ENCODE data around the gene MIA2. TPM values are rescaled to one million over a fixed set of nuclear protein-coding genes. Genes with fewer than 3 reads are reported as not detected.

Gene MIA2
- total RNA-seq, 1 experiment from 2014 or later: 65.7 TPM

DNA sequence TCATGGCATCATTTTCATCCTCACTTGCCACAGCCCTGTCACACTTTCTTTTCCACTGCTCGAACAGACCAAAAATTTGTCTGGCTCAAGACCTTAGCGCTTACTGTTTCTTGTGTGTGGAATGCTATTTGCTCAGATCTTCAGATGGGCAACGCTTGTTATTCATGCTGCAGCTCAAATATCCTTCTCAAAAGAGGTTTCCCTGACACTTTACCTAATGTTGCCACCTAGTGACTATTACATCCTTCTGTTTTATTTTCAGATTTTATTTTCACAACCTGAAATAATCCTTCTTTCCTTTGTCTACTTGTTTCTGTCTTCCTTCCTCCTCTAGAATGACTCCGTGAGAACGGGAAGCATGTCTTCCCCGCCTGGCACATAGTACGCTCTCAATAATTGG lies 192.9 kb downstream of the MIA2 start:
- peak; percentile 83 for DNase-seq
- Histone ChIP-seq H4K20me1 (ENCODE audit: insufficient read depth, low read depth, low read length) (no peaks in the 10 kb centered on the region; the same call in 1 of the 2 replicates), H3K79me2 (ENCODE audit: low read length) (peaks cover 100% of the 10 kb centered on the region)

DNA sequence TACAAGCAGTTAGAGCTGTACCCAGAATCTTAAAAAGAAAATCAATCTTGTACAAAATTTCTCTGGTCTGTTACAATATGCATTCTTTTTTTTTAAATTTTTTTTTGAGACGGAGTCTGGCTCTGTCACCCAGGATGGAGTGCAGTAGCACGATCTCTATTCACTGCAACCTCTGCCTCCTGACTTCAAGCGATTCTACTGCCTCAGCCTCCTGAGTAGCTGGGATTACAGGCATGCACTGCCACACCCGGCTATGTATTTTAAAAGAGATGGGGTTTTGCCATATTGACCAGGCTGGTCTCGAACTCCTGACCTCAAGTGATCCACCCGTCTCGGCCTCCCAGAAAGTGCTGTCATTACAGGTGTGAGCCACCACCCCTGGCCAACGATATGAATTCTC lies 194.4 kb downstream of the MIA2 start:
- peaks cover 58% of the 10 kb centered on the region for H3K4me1 ChIP-seq (ENCODE audit: low read length)
- no peak overlapping the region; the same call in 1 of the 2 replicates for H3K4me3 ChIP-seq (ENCODE audit: low read length)
- H3K27me3 ChIP-seq (ENCODE audit: low read length): no peaks in the 10 kb centered on the region
- H3K27ac ChIP-seq (ENCODE audit: low read length): no peak overlapping the region
- no peaks in the 10 kb centered on the region; the same call in 1 of the 2 replicates for H4K20me1 ChIP-seq (ENCODE audit: insufficient read depth, low read depth, low read length)
- no peaks in the 10 kb centered on the region for H3K36me3 ChIP-seq (ENCODE audit: insufficient read depth, low read length)
- no peak overlapping the region for H3K4me2 ChIP-seq (ENCODE audit: low read depth, low read length, poor library complexity, severe bottlenecking)
- no peaks in the 10 kb centered on the region for H3K9me3 ChIP-seq (ENCODE audit: low read length)
- H3K79me2 ChIP-seq (ENCODE audit: low read length): peaks cover 86% of the 10 kb centered on the region
- DNase-seq: no peak
- no peaks in the 10 kb centered on the region for H3K9me2 ChIP-seq (replicated peaks; ENCODE audit: insufficient read depth, low read length)
- H2AFZ ChIP-seq (ENCODE audit: low read length): no peak overlapping the region
- H3K9ac ChIP-seq (ENCODE audit: low read length): no peak overlapping the region

More for the DNA sequence above, 192.9 kb downstream of the MIA2 start:
- H3K27ac ChIP-seq (ENCODE audit: low read length): peak overlapping the region; percentile 13; the same call in 1 of the 2 replicates
- H3K9me3 ChIP-seq (ENCODE audit: low read length): no peaks in the 10 kb centered on the region
- no peaks in the 10 kb centered on the region for H3K27me3 ChIP-seq (ENCODE audit: low read length)
- peak overlapping the region; percentile 47 for H3K4me2 ChIP-seq (ENCODE audit: low read depth, low read length, poor library complexity, severe bottlenecking)
- H3K36me3 ChIP-seq (ENCODE audit: insufficient read depth, low read length): no peaks in the 10 kb centered on the region
- peaks cover 58% of the 10 kb centered on the region for H3K4me1 ChIP-seq (ENCODE audit: low read length)
- H3K9ac ChIP-seq (ENCODE audit: low read length): peak overlapping the region; percentile 30; the same call in 1 of the 2 replicates
- H2AFZ ChIP-seq (ENCODE audit: low read length): no peak overlapping the region
- H3K9me2 ChIP-seq (replicated peaks; ENCODE audit: insufficient read depth, low read length): no peaks in the 10 kb centered on the region
- H3K4me3 ChIP-seq (ENCODE audit: low read length): no peak overlapping the region; the same call in 1 of the 2 replicates

DNA sequence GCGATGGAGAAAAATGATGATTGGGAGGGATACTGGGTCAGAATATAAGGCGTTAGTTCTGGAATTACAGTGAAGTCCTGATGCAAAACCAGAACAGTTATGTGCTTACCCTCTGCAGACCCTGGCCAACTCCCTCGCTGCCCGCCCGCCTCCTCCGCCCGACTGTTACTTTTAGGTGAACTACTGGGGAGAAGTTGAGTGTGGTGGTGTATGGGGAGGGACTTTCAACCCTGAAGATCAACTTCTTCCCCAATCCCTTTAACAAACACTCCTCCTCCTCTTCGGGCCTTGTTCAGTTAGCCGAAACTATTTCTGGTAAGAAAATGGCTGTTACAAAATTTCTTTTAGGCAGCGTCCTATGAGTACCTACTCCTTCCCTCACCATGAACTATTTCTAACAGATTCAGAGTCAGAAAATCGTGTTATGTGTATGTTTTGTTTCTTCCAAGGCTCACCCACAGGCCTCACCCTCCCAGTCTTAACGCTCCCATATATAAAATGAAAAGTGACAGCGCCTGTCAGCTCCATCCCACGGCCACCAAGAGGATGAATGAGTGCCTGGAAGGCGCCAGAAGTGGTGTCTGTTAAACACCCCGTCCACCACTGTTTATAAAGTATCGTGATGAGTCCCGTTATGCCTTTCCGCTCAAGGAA lies 197.2 kb downstream of the MIA2 start:
- peak overlapping the region; percentile 57 for H3K27ac ChIP-seq (ENCODE audit: low read length)
- H3K4me2 ChIP-seq (ENCODE audit: low read depth, low read length, poor library complexity, severe bottlenecking): peak overlapping the region; percentile 78
- no peak overlapping the region for H2AFZ ChIP-seq (ENCODE audit: low read length)
- H3K79me2 ChIP-seq (ENCODE audit: low read length): peaks cover 58% of the 10 kb centered on the region
- peak overlapping the region; percentile 90 for H3K9ac ChIP-seq (ENCODE audit: low read length)
- peak overlapping the region; percentile 89 for H3K4me3 ChIP-seq (ENCODE audit: low read length)
- H4K20me1 ChIP-seq (ENCODE audit: insufficient read depth, low read depth, low read length): no peaks in the 10 kb centered on the region; the same call in 1 of the 2 replicates
- H3K4me1 ChIP-seq (ENCODE audit: low read length): peaks cover 52% of the 10 kb centered on the region
- DNase-seq: peak; percentile 66
- H3K27me3 ChIP-seq (ENCODE audit: low read length): no peaks in the 10 kb centered on the region
- H3K36me3 ChIP-seq (ENCODE audit: insufficient read depth, low read length): no peaks in the 10 kb centered on the region
- H3K9me2 ChIP-seq (replicated peaks; ENCODE audit: insufficient read depth, low read length): no peaks in the 10 kb centered on the region
- H3K9me3 ChIP-seq (ENCODE audit: low read length): no peaks in the 10 kb centered on the region

DNA sequence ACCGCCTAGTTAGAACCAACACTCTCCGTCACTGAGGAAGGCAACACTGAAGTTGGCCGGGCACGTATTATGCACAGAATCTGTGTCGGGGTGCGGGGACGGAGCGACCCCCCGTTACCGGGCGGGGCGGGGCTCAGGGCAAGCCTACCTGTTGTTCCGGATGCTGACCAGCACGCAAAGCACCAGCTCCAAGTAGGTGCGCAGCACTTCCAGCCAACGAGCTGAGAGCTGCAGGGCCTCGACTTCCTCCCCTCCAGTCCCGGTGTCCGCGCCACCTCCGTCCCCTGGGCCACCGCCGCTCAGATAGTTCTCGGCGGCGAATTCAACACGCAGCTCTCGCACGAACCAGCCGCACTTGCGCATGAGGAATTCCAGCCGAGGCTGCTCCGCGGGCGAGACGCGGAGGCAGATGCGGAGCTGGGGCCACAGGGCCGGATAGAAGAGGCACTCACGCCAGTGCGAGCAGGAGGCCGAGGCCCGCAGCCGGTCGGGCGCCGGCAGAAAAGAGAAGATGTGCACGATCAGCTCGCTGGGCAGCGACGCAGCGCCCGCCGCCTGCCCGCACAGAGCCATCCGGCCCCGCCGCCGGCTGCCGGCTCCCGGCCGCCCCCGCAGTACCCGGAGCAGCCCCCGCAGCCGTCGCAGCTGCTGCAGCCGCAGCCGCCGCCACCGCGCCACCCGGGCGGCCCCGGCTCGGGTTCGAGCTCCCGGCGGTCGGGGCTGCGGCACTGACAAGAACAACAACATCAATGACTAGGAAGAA lies 197.9 kb downstream of the MIA2 start:
- no peaks in the 10 kb centered on the region; the same call in 1 of the 2 replicates for H4K20me1 ChIP-seq (ENCODE audit: insufficient read depth, low read depth, low read length)
- H3K27me3 ChIP-seq (ENCODE audit: low read length): no peaks in the 10 kb centered on the region
- peaks cover 46% of the 10 kb centered on the region for H3K4me1 ChIP-seq (ENCODE audit: low read length)
- H2AFZ ChIP-seq (ENCODE audit: low read length): peak overlapping the region; percentile 92; the same call in 1 of the 2 replicates
- H3K9me3 ChIP-seq (ENCODE audit: low read length): no peaks in the 10 kb centered on the region
- peak overlapping the region; percentile 90 for H3K9ac ChIP-seq (ENCODE audit: low read length)
- peak overlapping the region; percentile 78 for H3K4me2 ChIP-seq (ENCODE audit: low read depth, low read length, poor library complexity, severe bottlenecking)
- peak overlapping the region; percentile 87 for H3K27ac ChIP-seq (ENCODE audit: low read length)
- H3K4me3 ChIP-seq (ENCODE audit: low read length): peak overlapping the region; percentile 89
- peak; percentile 87 for DNase-seq
- H3K9me2 ChIP-seq (replicated peaks; ENCODE audit: insufficient read depth, low read length): no peaks in the 10 kb centered on the region
- H3K79me2 ChIP-seq (ENCODE audit: low read length): peaks cover 51% of the 10 kb centered on the region
- H3K36me3 ChIP-seq (ENCODE audit: insufficient read depth, low read length): no peaks in the 10 kb centered on the region

DNA sequence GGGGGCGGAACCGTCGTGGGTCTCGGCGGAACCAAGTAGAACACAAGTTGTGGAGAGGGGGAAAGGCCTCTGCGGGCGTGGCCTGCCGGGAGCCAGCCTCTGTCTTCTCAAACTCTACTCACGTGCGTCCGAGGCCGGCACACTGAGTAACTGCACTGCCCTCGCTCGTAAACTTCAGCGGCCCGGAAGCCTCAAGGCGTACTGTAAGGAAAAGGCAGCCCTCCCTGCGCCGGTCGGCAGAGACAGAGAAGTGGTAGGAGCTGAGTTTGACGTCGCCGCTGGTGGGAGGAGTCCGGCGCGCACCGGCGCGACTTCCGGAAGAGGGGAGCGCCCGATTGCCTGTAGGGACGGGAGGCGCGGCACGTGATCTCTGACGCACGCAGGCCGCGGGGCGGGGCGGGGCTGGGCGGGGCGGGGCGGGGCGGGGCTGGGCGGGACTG lies 198.5 kb downstream of the MIA2 start, which contains the start of gene FBXO33:
Gene FBXO33, minus strand, starts transcription at position 255 of the 440 bp plus-strand sequence. CDS start 271 bp downstream, outside the sequence.
- H2AFZ ChIP-seq (ENCODE audit: low read length): peak within 1 kb of the TSS; percentile 92
- peak within 1 kb of the TSS; percentile 89 for H3K4me3 ChIP-seq (ENCODE audit: low read length)
- peaks cover 40% of the 10 kb centered on the region for H3K4me1 ChIP-seq (ENCODE audit: low read length)
- H3K79me2 ChIP-seq (ENCODE audit: low read length): peaks cover 45% of the 10 kb centered on the region
- no peaks in the 10 kb centered on the region for H3K9me2 ChIP-seq (replicated peaks; ENCODE audit: insufficient read depth, low read length)
- H3K9me3 ChIP-seq (ENCODE audit: low read length): no peaks in the 10 kb centered on the region
- no peaks in the 10 kb centered on the region; the same call in 1 of the 2 replicates for H4K20me1 ChIP-seq (ENCODE audit: insufficient read depth, low read depth, low read length)
- peak within 1 kb of the TSS; percentile 90 for H3K9ac ChIP-seq (ENCODE audit: low read length)
- peak; percentile 99 for DNase-seq
- peak within 1 kb of the TSS; percentile 87 for H3K27ac ChIP-seq (ENCODE audit: low read length)
- H3K36me3 ChIP-seq (ENCODE audit: insufficient read depth, low read length): no peaks in the 10 kb centered on the region
- H3K4me2 ChIP-seq (ENCODE audit: low read depth, low read length, poor library complexity, severe bottlenecking): peak within 1 kb of the TSS; percentile 87
- H3K27me3 ChIP-seq (ENCODE audit: low read length): no peaks in the 10 kb centered on the region

DNA sequence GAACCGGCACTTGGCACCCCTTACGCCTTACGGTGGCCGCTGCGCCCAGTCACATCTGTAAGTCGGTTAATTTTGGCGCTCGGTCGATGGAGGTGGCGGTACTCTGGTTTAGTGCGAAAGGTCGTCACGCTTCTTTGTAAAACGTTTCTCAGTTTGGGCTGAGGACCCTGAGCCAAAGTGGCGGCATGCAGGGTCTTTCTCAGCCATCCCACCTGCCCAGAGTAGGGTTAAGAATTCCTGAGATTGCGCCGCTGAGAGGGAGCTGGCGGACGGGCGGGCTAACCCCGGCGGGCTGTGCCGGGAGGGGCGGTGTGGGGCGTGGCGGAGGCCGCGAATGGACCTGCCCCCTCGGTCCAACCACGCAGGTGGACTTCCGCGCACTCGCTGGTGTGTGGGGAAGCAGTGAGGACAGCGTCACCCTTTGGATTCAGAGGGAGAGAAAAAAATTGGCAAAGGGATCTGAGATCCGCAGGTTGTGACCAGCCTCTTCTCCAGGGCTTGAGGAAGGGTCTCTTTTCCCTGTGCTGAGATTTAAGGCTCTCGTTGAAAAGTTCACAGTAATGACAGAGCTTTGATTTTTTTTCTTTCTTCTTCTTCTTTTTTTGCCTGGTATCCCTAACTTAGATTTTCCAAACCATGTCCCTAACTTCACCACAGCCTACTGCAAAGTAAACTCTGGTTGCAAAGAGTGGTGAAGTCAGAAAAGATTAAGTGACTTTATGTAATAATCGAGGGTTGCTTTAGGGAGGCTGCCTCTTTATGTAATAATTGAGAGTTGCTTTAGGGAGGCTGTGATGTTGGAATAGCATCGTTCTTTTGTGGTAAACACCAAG lies 199.1 kb downstream of the MIA2 start:
- peaks cover 39% of the 10 kb centered on the region for H3K79me2 ChIP-seq (ENCODE audit: low read length)
- DNase-seq: peak; percentile 93
- H4K20me1 ChIP-seq (ENCODE audit: insufficient read depth, low read depth, low read length): no peaks in the 10 kb centered on the region; the same call in 1 of the 2 replicates
- peak overlapping the region; percentile 79 for H3K9ac ChIP-seq (ENCODE audit: low read length)
- H3K36me3 ChIP-seq (ENCODE audit: insufficient read depth, low read length): no peaks in the 10 kb centered on the region
- no peaks in the 10 kb centered on the region for H3K27me3 ChIP-seq (ENCODE audit: low read length)
- H2AFZ ChIP-seq (ENCODE audit: low read length): peak overlapping the region; percentile 90
- peak overlapping the region; percentile 87 for H3K4me2 ChIP-seq (ENCODE audit: low read depth, low read length, poor library complexity, severe bottlenecking)
- H3K4me1 ChIP-seq (ENCODE audit: low read length): peaks cover 37% of the 10 kb centered on the region
- no peaks in the 10 kb centered on the region for H3K9me3 ChIP-seq (ENCODE audit: low read length)
- H3K4me3 ChIP-seq (ENCODE audit: low read length): peak overlapping the region; percentile 70
- H3K27ac ChIP-seq (ENCODE audit: low read length): peak overlapping the region; percentile 81
- H3K9me2 ChIP-seq (replicated peaks; ENCODE audit: insufficient read depth, low read length): no peaks in the 10 kb centered on the region

DNA sequence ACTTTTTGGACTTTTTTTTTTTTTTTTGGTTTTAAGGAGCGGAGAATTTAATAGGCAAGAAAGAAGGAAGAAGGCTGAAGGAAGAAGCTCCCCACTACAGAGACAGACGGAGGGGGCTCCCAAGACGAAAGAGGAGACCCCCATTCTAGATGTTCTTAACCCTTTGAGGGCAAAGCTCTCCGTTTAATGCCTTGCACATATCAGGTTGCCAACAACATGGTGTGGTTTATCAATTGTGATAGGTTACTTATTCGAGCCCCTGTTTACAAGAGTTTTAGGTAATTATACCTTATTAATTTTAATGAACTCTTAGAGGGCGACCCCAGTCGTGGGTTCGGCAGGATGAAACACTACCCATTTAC lies 199.7 kb downstream of the MIA2 start:
- Histone ChIP-seq H3K79me2 (ENCODE audit: low read length) (peaks cover 33% of the 10 kb centered on the region), H3K36me3 (ENCODE audit: insufficient read depth, low read length) (no peaks in the 10 kb centered on the region), H3K27me3 (ENCODE audit: low read length) (no peaks in the 10 kb centered on the region), H3K9ac (ENCODE audit: low read length) (peak overlapping the region; percentile 79), H3K9me2 (replicated peaks; ENCODE audit: insufficient read depth, low read length) (no peaks in the 10 kb centered on the region), H3K27ac (ENCODE audit: low read length) (peak overlapping the region; percentile 81), H3K4me3 (ENCODE audit: low read length) (peak overlapping the region; percentile 70), H3K4me2 (ENCODE audit: low read depth, low read length, poor library complexity, severe bottlenecking) (peak overlapping the region; percentile 87), H3K9me3 (ENCODE audit: low read length) (no peaks in the 10 kb centered on the region), H3K4me1 (ENCODE audit: low read length) (peaks cover 36% of the 10 kb centered on the region), H4K20me1 (ENCODE audit: insufficient read depth, low read depth, low read length) (no peaks in the 10 kb centered on the region; the same call in 1 of the 2 replicates), H2AFZ (ENCODE audit: low read length) (peak overlapping the region; percentile 90)
- DNase-seq: no peak

Measured in Karpas-422 (cell line).